Epithelial cell of prostate (primary cell): ENCODE data around the gene MED13L.

ENCODE experiments used
- DNase-seq: peaks from one replicate; pipeline ENCODE4 v3.0.0-alpha.2; 2011; ENCODE audit warnings: low read depth, low spot score
- H3K27ac ChIP-seq: fragments of 450-650 bp; 2 replicates; pipeline ENCODE4 v1.5.1; 2017; ENCODE audit warnings: mild to moderate bottlenecking

MED13L gene

DNA sequence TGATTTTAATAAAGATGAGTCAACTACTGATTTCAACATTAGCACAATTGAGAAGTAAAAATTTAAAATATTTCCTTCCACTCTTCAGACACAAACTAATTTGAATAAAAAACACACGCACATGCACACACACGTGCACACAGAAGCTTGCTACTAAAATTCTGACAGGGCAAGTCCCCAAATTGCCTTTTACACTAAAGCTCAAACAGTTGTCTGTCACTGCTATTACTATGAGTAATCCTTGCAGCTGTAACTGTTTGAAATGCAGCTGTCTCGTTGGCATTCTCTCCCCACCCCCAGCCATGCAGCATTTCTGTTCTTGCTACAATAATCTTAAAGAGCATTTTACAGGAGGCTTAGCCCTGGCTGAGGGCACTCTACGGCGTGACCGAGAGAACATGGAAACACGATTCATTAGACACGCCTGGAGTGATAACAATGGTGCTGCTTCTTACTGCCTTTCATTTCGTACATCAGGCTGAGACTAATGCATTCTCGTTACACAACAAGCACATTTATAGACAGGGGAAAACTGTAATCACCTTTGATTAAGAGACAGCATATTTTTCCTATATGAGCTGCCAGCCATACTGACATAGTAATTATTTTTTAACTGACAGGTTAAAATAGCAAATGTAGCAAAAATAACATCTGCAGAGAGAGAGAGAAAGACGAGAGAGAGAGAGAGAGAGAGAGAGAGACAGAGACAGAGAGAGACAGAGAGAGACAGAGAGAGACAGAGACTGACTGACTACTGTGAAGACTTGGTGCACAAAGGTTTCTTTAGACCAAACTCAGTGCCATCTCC, 153.8 kb downstream of the MED13L start:
- no peak for DNase-seq
- H3K27ac ChIP-seq = peak overlapping the region; percentile 35

DNA sequence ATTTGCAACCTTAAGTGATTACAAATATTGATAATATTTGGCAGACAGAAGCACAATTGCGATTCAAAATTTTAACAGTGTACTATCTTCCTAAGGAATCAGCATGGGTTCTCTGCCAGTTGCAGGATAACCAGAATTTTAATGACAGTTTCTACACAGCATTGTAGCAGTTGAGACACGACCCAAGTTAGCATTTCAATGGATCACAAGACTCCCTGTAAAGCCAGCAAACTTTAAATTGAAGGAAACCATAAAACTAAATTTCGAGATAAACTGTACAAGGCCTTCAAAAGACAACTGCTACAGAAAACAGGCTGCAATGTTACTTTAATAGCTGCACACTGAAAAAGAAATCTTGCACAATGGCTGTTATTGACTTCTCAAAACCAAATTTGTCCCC, 154.9 kb downstream of the MED13L start:
- DNase-seq = no peak

DNA sequence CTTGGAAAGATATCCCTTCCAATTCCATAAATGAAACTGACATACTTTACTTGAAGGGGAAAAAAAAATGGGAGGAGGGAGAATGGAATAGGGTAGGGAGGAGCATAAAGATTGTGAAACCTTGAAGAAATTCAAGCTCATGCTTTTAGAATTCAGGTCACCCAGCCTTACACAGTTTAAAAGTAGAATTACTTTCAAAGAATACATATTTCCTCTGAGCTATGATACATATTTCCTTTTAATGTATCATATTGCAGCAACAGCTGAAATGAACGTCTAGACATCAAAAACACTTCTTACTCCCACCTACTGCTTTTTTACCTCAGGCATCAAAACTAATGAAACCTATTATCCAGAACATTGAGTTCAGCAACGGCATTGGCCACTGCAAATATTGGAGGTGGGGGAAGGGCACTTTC, 156.0 kb downstream of the MED13L start:
- no peak for DNase-seq

More for the DNA sequence above, 154.9 kb downstream of the MED13L start:
- H3K27ac ChIP-seq = no peak overlapping the region

DNA sequence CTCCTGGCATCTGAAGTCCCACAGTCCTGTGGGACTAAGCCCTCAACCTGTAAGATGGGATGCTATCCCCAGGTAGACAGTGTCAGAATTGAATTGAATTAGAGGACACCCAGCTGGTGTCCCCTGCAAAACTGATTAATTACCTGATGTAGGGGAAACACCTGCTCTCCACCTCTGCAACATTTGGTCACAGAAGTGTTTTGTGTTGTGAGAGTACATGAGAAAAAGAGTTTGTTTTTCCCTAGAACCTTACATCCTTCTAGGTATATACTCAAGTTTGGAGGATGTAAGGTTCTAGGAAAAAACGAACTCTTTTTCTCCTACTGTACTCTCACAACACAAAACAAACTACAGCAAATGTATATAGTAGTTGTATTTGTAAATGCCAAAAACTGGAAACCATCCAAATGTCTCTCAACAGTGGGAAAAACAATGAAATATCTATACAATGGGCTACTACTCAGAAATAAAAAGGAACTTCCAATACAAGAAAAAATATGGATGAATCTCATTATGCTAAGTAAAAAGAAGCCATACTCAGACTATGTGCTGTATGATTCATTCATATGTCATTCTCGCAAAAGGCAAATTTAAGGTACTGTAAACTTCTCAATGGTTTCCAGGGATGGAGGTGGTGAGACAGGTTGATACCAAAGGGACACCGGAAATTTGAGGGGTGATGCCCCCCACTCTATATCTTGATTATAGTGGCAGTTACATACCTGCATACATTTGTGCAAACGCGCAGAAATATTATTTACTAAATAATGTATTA, 160.7 kb downstream of the MED13L start:
- no peak for DNase-seq
- H3K27ac ChIP-seq = no peak overlapping the region

More for the DNA sequence above, 156.0 kb downstream of the MED13L start:
- no peak overlapping the region for H3K27ac ChIP-seq

DNA sequence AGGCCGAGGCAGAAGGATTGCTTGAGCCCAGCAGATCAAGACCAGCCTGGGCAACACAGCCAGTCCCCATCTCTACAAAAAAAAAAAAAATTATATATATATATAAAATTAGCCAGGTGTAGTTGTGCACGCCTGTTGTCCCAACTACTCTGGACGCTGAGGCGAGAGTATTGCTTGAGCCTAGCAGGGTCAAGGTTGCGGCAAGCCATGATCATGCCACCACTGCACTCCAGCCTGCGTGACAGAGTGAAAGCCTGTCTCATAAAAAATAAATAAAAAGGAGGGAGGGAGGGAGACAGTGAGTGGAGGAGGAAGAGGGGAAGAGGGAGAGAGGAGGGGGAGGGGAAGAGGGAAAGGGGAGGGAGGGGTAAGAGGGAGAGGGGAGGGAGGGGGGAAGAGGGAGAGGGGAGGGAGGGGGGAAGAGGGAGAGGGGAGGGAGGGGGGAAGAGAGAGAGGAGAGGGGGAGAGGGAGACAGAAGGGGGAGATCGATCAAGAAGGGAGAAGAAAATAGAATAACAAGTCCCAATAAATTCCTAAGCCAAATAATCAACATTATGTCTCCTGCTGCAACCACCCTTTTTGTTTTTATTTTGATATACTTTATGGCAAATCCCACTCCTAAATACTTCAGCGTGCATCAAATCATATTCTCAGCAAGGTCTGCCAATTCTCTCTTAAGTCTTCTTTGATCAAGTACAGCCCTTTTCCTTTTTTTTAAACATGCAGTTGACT, 163.9 kb downstream of the MED13L start:
- no peak for DNase-seq
- H3K27ac ChIP-seq = no peak overlapping the region

DNA sequence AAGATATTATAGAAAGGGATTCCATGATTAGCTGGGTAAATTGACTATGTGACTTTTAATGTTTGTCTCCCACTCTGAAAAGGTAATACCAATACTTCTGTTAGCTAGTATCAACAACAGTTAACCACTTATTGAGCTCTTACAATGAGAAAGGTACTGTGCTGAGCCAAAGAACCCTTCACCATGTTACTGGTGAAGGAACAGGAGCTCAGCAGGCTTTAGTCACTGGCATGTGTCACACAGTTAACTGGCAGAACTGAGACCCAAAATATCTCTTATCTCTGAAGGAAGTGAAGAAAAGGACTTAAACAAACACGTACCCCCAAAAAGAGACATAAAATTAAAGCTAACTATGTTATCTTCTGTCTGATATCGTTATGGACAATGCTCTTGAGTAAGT, 170.6 kb downstream of the MED13L start:
- no peak for DNase-seq

DNA sequence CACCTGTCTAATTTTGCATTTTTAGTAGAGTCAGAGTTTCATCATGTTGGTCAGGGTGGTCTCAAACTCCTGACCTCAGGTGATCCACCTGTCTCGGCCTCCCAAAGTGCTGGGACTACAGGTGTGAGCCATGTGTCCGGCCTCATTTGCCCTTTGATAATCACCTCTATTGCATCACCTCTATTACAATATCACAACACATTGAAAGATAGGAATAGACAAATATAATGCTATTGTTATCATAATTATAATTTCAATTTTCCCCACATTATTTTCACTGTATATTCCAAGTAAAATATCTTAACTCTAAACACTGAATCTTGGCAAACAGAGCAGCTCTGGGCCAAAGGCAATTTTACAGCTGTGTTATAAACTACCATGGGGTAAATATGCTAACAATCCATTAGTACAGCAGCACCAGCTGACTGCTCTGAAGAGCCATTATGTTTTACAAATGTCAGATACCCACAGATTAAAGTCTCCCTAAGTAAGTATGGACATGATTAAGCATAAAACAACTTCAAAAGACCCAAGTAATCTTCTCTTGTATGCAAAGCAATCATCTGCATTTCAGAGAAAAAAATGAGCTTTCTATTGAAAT, 173.2 kb downstream of the MED13L start:
- DNase-seq = no peak
- no peak overlapping the region for H3K27ac ChIP-seq

More for the DNA sequence above, 170.6 kb downstream of the MED13L start:
- H3K27ac ChIP-seq = no peak overlapping the region

DNA sequence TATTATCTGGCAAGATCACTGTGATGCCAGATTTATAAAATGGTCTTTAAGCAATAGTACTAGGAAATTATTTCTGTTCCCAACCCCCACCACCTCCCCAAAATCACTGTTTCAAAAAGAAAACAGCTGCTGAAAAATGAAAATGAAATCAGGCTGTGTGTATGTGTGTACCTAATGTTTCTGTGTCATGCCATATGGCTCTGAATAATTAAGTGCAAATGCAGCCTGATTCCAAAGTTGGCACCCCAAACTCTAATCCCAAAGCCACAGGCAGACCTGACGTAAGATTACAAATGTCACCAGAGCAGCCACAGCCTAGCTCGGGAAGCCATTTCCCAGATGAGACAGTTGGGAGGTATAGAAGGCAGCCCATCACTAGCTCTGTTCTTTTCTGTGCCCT, 175.5 kb downstream of the MED13L start:
- DNase-seq = no peak
- no peak overlapping the region for H3K27ac ChIP-seq

DNA sequence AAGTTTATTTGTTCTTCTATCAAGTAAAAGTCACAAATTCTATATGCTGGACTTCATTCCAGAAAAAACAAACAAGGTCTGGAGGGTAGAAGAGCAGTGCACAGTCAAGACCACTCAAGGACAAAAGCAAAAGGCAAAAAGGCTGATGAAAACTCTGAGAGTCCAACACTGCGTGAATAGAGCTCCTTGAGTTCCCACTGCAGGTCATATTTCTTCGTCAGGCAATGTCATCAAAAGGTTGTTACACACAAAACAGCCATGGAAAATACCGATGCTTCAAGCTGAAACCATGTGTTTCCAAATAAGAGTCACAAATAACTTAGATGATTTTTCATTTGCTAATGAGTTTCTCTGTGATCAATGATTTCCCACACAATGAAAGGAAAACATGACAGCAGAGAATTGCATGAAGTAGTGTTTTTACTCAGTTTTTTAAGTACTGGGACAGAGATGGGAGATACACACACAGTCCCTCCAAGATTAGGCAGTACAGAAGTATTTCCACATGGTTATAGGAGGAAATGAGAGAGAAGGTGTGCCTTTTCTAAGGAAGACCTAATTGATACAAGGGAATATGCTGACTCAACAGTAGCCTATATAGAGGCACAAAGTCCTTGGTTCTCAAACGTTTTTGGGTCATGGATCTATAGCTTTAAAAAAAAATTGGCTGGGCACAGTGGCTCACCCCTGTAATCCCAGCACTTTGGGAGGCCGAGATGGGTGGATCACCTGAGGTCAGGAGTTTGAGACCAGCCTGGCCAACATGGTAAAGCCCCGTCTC, 177.7 kb downstream of the MED13L start:
- DNase-seq = no peak
- no peak overlapping the region for H3K27ac ChIP-seq

DNA sequence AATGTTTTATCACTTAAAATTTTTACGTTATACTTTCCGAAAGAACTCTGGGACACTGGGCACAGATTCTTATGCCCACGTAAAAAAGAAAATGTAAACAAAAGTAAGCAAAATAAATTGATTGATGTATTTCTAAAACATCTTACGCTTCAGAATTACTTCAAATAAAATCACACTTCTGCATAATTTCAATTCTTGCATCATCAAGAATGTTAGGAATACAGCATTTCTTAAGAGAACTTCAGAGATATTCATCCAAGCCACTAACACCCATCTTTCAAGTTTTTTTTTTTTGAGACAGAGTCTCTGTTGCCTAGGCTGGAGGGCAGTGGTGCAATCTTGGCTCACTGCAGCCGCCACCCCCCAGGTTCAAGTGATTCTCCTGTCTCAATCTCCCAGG, 180.6 kb downstream of the MED13L start:
- no peak overlapping the region for H3K27ac ChIP-seq
- DNase-seq = no peak

DNA sequence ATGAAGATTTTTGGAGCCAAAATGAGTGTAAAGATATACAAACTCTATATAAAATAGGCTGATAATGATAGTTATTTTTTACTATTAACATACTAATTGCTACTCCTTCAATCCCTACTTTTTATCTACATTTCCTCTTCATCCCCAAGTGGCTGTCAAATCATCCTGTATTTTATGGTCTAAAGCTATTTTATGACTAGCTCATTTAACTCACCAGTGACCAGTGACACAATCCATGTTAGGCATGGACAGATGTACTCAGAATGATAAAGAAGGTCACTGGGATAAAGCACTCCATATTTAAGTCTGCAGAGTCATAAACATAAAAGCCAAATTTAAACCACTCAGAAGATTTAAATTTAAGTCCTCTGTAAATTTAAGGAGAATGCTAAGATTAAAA, 183.0 kb downstream of the MED13L start:
- DNase-seq = no peak

DNA sequence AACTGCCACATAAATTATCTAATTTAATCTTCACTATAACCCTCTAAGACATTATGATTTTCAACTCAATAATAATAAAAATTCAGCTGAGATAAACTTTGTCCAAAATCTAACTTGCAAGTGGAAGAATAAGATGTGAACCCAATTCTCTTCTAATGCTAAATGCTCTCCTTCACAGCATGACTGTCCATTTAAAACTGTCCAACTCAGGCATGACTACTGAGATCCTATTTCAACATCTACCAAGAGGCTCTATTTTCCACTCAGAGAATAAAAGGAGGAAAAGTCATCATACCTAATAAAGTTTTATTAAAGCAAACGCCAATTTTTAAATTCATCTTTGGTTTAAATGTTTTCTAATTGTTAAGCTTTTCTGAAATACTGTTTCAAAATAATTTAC, 183.6 kb downstream of the MED13L start:
- no peak for DNase-seq
- H3K27ac ChIP-seq = no peak overlapping the region

More for the DNA sequence above, 183.0 kb downstream of the MED13L start:
- H3K27ac ChIP-seq = no peak overlapping the region

DNA sequence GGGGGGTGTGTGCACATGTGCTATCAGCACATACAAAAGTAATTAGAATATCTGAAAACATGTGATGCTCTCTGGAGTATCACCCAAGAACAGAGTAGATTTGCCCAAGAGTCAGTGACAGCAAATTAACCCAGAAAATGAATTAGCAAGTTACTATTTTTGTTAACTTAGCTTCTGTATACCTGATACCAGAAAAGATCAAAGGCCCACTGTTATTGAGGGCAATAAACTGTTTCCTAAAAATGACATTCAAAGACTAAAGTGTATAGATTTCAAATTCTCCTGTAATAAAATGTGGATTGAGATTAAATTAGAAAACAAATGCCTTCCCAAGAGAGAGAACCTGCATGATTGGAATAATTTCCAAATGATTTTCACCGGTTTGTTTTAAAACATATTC, 184.7 kb downstream of the MED13L start:
- no peak overlapping the region for H3K27ac ChIP-seq
- no peak for DNase-seq

DNA sequence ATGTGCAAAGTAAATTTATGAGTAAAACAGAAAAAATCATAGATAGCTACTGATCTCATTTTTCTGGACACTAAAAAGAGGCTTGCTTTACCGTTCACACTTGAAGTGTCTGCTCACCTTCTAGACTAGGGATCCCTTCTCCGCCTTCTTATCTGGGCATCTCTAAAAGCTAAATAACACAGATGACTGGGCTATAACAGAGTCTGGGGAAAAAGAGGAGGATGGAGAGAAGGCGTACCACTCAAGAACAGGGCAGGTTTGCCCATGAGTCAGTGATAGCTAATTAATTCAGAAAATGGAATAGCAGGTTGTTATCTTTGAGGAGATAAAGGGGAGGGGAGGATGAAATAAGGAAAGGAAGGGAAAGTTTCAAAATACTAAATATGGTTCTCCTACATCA, 185.3 kb downstream of the MED13L start:
- no peak for DNase-seq
- H3K27ac ChIP-seq = no peak overlapping the region

DNA sequence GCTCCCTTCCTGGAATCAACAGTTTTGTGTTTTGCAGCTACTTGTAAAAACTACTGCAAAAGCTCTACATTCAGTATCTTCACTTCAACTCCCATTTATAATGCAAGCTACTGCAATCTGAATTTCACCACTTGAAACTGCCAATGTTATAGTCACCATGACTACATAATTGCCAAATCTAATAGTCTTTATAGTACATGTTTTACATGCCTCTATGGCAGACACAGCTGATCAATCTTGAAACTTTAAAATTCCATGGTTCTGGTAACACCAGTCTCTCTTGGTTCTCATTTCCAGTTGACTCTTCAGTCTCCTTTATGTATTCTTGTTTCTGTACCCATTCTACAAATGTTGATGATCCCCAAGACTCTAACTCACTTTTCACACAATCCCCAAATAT, 185.9 kb downstream of the MED13L start:
- DNase-seq = no peak
- H3K27ac ChIP-seq = no peak overlapping the region

DNA sequence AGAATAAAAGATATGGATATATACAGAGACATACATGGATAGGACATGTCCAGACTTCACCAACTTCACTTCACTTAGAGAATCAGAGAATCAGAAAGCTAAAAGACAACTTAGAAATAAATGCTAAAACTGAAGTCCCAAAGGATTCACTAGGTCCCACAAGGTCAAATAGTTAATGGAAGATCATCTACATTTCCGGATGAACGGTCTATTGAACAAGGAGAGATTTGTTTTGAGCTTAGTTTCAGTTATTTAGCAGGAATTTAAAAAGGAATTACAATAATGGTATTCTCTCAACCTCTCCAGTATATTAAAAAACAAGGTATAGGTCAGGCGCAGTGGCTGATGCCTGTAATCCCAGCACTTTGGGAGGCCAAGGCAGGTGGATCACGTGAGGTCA, 187.0 kb downstream of the MED13L start:
- H3K27ac ChIP-seq = no peak overlapping the region
- DNase-seq = no peak

DNA sequence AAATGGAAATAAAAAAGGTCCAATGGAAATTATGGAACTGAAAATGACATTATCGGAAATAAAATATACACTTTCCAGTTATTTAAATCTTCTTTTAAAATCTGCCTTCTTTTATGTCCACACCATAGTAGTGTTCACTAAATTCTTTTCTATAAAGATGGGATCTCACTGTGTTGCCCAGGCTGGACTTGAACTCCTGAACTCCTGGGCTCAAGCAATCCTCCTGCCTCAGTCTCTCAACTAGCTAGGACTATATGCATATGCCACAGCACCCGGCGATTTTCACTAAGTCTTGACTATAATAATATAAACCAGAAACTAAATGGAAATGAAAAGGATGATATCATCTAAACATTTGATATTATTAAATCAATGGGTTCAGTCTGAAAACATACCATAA, 188.4 kb downstream of the MED13L start:
- no peak for DNase-seq
- no peak overlapping the region for H3K27ac ChIP-seq

DNA sequence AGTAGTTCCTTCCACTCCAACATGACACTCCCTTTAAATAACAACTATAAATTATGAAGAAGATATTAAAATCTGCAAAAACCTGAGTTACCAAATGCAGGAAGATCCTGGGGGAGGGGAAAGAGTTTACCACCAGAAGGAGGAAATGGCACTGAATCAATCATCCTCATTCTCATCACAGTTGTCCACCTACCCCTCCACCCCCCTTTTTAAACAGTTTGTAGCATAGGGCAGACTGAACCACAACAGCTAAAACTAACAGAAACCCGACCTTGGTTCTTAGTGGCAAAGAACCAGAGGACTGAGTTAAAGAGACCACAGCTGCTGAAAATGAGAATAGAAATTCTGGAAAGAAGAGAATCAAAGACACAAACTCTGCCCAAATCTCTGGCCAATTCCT, 189.5 kb downstream of the MED13L start:
- DNase-seq = no peak
- H3K27ac ChIP-seq = no peak overlapping the region

DNA sequence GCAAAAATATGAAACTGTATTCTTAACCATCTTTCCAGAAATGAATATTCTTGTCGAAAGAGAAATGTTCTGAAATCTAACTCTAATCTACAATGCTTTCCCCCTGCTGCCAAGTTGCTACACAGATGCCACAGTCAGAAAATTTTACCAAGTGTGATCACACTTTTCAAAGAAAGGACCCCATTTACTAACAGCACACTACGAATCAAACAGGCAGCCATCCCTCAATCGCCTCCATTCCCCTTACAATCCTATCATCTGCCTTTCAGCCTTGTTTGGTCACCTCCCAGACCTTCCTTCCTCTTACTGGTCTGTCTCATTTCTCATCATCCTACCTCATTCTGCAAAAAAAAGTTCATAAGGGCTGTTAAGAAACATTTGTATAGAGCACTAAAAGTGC, 190.1 kb downstream of the MED13L start:
- no peak overlapping the region for H3K27ac ChIP-seq

DNA sequence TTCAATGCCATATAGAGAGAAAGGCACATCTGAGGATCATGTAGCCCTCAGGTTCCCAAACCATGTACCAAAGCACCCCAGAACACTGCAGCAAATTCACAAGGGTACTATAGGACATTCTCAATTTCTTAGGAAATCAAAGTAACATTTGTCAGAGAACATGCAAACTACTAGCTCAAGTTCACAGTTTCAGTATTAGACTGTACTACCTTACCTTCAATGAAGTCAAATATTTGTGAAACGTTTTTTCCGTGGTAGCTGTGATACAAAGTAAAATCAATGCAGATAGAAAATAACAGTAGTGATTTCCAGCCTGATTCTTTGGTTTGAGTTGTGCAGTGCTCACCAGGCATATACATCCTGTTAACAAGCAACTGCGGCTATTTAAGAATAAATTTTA, 197.1 kb downstream of the MED13L start:
- no peak for DNase-seq
- H3K27ac ChIP-seq = no peak overlapping the region

More for the DNA sequence above, 190.1 kb downstream of the MED13L start:
- no peak for DNase-seq
